Stimulated activated CD8-positive, alpha-beta memory T cell treated with anti-CD3 and anti-CD28 coated beads, Interleukin-2, amount 100 ng/mL, for 48 hours (primary cell): ENCODE measurements around the gene CFAP210.
"Not testable (repeated sequence)": the region's sequence is repeated elsewhere in the genome, so short reads cannot be mapped to it uniquely, and the experiment has no call there.

ENCODE experiments used
- DNase-seq, 2 donors: peaks; one replicate each; pipeline ENCODE4 v3.0.0-alpha.2; 2020; ENCODE audit warnings: low read depth in 2 of 2

CFAP210 gene

DNA sequence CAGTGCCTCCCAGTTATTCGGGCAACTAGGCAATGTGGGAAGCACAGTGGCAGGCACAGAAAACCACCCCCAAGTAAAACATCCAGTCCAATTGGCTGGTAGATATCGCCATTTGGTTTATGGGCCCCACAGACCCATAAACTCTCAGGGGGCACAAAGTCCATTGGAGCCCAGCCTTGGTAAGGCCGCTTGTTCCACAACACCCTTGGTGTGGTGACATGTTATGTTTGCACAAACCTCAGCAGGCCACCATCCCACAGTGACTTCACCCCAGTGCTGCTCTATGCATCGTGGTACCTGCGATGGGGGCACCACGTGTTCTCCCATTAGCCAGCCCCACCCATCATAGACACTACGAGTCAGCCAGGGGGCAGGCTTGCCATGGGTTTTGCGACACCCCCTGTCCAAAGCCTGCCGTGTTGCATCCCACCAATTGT, 18.6 kb upstream of the CFAP210 start:
- no peak for DNase-seq

DNA sequence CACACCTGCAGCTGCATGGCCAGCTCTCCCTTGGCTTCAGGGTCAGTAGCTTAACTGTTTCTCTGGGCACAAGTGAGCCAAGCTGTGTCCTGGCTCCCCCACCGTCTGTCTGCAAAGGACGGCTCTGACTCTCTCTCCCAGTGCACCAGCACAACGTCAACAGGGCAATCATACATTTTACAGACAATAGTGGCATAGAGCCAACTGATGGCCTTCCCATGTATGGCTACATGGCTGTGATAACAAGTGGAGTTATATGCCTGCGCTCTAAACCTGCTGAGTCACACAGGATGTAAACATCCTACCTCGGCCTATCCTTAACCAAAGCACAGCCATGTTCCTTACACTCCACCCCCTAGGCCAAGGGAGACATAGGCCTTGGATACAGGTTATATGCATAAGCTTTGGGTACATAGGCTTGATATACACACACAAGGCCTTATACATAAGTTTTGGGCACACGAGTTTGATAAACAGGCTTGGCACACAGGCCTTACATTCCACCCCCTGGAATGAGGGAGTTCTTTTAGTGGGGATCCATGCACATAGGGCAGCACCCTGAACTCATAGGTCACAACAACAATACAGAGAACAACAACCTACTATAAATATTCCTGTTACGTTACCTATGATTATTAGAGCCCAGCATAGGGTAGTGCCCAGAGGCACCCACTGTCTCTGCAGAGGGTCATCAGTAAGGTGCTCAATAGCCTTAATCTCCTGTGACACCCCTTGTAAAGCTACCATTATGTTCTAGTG, 17.7 kb upstream of the CFAP210 start:
- DNase-seq: no peak

DNA sequence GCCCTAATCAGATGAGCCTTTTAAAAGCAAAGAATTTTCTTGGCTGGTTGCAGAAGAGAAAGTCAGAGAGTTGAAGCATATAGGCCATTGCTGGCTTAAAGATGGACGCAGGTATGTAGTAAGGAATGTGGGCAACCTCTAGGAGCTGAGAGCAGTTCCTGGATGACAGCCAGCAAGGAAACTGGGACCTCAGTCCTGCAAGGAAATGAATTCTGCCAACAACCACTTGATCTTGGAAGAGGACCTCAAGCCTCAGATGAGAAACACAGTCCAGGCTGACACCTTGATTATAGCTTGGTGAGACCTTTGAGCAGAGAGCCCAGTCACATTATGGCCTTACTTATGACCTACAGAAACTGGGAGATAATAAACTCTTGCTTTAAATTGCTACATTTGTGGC, 15.8 kb upstream of the CFAP210 start:
- no peak for DNase-seq

DNA sequence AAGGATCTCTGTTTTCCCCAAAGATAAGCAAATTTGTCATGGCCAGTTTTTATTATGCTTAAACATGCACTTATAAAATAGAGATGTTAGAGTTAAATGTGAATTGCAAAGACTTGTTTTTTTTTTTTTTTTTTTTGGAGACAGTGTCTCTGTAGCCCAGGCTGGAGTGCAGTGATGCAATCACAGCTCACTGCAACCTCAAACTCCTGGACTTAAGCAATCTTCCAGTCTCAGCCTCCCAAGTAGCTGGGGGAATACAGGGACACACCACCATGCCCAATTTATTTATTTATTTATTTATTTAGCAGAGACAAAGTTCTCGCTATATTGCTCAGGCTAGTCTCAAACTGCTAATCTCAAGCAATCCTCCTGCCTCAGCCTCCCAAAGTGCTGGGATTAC, 15.1 kb upstream of the CFAP210 start:
- DNase-seq: no peak

DNA sequence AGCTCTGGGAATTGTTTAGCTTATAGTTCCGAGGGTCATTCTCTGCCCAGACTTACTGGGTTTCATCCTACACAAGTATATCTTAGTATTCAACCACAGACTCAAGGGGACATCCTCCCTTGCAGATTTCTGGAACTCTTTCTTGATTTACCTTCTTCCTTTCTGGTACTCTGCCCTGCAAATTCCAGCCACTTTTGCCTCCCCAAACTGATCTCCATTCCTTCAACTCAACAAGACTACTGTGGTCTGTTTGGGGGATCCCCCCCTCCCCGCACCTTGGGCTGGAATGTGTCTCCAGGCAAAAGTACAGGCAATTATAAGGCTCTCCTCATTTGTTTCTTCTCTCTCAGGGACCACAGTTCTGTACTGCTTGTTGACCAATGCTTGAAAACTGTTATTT, 13.4 kb upstream of the CFAP210 start:
- no peak for DNase-seq

DNA sequence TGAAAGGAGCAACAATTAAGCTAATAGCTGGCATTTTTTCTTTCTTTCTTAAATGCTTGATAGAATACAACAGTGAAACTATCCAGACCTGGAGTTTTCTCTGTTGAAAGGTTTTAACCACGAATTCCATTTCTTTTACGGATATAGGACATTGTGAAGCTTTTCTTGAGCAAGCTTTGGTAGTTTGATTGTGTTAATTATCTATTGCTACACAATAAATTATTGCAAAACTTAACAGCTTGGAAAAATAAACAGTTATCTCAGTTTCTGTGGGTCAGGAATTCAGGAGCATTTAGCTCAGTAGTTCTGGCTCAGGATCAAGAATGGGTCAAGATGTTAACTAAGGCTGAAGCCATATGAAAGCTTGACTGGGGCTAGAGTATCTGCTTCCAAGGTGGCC, 11.7 kb upstream of the CFAP210 start:
- no peak for DNase-seq

DNA sequence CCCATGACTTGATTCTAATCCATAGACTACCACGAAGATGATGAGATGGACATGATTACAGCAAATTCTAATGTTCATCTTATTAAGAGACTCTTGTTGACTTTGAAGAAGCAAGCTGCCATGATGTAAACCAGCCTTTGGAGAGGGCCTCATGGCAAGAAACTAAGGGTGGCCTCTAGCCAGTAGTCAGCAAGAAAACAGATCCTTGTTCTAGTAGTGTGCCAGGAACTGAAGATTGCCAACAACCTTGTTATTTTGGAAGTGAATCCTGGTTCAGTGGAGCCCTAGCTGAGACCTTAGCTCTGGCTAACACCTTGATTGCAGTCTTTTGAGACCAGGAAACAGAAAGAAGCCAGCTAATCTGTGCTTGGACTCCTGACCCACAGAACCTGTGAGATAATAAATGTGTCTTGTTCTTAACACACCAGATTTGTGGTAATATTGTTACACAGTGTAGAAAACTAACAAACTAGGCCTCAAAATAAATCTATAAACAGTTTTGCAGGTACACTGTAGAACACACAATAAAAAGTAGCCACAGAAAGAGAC, 10.0 kb upstream of the CFAP210 start:
- DNase-seq: no peak

DNA sequence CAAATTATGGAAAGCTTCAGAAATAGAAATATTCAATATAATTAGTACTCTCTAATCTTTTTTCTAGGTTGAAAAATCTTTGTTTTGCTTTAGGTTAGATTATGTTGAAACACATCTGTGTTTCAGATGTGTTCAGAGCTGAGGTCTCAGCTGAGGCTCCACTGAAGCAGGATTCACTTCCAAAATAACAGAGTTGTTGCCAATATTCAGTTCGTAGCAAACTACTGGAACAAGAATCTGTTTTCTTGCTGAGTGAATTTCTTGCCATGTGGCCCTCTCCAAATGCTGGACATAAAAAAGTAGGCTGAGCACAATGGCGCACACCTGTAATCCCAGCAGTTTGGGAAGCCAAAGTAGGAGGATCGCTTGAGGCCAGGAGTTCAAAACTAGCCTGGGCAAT, 8.8 kb upstream of the CFAP210 start:
- no peak for DNase-seq

DNA sequence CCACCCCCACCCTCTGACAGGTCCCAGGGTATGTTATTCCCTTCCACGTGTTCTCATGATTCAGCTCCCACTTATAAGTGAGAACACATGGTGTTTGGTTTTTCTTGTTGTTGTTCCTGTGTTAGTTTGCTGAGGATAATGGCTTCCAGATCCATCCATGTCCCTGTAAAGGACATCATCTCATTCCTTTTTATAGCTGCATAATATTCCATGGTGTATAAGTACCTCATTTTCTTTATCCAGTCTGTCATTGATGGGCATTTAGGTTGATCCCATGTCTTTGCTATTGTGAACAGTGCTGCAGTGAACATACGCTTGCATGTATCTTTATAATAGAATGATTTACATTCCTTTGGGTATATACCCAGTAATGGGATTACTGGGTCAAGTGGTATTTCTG, 5.0 kb upstream of the CFAP210 start:
- DNase-seq: not testable (repeated sequence)

DNA sequence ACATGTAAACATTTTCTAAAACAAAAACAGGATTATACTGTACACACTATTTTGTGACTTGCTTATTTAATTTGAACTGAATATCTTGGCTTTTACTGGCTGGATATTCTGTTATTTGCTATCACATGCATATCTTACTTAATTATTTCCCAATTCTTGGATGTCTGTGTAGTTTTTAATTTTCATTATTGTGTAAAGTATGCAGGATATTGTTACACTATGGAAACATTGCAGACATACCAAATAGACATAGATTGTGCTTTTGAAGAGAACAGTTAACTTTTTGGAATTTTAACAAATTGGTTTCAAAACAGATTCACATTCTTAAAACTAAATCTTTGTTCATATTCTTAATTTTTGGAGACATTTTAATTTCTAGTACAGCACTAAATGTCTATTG, 2.2 kb upstream of the CFAP210 start:
- DNase-seq: no peak

DNA sequence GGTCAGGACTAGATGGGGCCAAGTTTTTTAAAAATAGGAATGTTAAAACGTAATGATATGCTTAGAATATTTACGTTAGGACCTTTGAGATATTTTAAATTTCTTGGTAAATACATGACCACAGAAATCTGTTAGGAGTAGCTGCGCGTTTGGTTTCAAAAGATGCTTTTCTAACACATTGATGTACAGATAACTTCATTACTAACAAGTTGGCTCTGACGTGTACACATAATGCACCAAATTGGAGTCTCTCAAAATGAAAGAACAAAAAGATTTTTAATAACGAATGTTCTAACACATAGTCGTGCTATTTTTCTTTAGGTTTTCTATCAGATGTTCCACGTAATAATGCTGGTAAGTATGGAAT, 672 bp upstream of the CFAP210 start:
- no peak for DNase-seq

DNA sequence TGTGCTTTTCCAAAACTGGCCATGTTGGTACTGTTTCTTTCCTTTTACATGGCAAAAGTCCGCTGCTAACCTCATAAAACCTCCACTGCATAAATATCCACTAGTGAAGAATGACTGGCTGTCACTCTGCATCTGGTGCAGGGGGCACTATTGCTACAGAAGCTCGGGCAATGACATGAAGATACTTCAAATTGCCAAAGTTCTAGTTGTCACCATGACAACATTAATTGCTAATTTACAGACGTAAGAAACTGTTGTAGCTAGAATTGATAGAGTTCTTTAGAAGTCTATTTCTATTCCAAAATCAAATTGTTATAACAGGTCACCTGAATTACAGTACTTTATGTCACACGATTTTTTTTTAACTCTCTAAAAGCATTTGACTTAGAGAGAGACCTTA, 845 bp downstream of the CFAP210 start:
- no peak for DNase-seq

DNA sequence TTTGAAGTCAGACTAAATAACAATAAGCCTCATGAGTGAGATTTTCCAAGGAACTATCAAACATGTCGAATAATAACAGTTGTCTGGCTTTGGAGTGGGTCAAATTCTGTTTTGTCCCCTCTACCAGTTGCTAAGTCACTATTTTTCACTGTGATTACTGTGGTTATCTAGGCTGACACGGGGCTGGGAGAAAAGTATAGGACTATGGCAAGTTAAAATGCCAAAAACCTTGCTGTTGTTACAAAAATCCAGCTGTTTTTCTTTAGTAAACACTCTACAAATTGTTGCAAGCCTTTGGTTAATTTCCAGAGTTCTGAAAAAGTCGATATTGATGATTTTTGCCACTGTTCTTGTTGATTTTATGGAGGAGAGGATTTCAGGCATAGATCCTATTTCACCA, 1.5 kb downstream of the CFAP210 start:
- no peak for DNase-seq

DNA sequence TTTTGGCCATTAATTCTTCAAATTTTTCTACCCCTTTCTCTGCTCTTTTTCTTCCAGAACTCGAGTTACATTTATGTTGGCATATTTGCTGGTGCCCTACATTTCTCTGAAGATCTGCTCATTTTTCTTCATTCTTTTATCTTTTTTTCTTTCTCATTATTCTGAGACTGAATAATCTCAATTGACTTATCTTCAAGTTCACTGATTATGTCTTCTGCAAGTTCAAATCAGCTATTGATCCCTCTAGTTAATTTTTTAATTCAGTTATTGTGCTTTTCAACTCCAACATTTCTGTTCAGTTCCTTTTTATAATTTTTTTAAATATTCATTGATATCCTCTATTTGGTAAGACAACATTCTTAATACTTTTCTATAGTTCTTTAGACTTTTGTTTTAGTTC, 3.2 kb downstream of the CFAP210 start:
- DNase-seq: no peak

DNA sequence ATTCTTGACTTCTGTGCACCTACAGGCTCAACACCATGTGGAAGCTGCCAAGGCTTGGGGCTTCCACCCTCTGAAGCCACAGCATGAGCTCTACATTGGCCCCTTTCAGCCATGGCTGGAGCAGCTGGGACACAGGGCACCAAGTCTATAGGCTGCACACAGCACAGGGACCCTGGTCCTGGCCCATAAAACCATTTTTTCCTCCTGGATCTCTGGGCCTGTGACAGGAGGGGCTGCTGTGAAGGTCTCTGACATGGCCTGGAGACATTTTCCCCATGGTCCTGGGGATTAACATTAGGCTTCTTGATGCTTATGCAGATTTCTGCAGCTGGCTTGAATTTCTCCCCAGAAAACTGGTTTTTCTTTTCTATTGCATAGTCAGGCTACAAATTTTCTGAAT, 6.3 kb downstream of the CFAP210 start:
- not testable (repeated sequence) for DNase-seq

DNA sequence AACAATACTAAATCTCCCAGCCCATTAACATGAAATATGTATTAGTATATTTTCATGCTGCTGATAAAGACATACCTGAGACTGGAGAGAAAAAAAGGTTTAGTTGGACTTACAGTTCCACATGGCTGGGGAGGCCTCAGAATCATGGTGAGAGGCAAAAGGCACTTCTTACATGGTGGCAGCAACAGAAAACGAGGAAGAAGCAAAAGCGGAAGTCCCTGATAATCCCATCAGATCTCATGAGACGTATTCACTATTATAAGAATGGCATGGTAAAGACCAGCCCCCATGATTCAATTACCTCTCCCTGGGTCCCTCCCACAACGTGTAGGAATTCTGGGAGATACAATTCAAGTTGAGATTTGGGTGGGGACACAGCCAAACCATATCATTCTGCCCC, 7.4 kb downstream of the CFAP210 start:
- not testable (repeated sequence) for DNase-seq

DNA sequence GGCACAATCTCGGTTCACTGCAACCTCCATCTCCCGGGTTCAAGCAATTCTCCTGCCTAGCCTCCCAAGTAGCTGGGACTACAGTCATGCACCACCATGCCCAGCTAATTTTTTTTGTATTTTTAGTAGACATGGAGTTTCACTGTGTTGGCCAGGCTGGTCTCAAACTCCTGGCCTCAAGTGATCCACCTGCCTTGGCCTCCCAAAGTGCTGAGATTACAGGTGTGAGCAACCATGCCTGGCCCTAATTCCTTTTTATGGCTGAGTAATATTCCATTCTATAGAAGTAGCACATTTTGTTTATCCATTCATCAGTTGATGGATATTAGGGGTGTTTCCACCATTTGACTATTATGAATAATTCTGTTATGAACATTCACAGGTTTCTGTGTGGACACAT, 9.5 kb downstream of the CFAP210 start:
- not testable (repeated sequence) for DNase-seq

DNA sequence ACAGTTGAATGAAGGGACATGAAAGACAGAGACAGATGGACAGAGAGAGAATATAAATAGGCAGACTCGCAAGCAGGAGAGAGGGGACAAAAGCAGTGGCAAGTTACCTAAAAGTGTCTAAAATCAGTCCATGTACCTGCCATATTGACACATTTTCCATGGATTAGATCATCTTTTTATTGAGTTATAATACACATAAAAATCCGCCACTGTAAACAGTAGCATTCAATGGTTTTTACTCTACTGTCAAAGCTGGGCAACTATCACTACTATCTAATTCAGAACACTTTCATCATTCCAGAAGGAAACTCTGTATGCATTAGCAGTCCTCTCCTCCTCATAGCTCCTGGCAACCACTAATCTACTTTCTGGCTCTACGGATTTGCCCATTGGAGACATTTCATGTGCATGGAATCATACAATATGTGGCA, 10.1 kb downstream of the CFAP210 start:
- no peak for DNase-seq

DNA sequence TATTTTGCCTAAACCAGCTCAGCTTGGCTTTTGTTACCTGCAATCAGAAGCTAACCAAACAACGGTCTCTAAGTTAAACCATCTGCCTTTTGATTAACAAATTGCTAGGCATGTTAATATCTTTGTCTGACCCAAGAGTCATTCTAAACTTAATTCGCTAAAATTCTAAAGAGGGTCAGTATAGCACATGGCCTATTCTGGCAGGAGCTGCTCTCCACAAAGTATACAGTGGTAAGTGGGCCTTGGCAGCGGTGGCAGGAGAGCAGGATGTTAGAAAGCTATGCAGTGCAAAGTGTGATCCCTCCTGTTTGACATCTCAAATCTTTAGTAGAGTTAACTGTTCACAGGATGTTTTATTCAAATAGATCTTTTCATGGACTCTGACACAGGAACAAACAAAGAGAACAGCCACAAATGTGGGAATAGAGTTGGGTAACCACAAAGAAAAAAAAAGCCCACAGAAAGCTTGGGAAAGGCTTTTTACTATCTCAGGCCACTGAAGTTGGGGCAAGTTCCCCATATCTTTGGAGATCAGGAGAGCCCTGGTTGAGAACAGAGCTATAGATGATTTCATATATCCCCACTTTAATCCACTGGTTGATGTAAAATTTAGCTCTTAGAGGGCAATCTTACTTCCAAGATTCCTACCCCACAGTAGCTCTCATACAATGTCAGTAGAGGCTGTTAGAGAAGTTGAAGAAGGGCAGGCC, 10.6 kb downstream of the CFAP210 start:
- DNase-seq: no peak

DNA sequence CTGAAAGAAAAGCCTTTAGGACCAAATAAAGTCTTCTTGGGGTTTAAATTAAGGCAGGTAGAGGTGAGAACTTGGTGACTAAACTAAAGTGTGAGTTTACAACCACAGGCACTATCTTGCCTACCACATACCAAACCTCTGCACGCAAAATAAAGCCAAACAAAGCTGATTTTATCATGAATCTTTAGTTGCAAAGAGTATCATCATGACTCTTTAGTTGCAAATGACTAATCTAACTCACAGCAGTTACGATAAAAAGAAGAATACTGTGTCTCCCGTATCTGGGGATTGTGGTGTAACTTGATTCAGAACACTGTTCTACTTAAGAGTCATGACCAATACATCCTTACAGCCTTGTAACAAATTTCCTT, 11.2 kb downstream of the CFAP210 start:
- DNase-seq: no peak

DNA sequence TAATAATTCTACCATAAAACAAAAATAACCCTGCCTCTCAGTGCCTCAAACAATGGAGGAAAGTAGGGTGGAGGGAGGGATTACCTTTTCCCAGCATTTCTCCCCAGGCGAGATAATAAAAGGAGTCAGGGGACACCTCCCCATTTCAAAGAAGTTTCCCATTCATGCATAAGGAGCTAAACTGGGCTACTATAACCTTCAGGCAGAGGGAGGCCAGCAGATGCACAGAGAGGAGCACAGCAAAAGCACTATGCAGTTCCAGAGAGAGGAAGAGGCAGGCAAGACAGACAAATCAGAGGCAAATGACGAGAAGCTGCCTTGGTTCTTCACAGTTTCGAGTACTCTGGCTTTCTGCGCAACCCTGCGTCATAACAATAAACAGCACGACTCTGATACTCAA, 17.4 kb downstream of the CFAP210 start:
- no peak for DNase-seq

DNA sequence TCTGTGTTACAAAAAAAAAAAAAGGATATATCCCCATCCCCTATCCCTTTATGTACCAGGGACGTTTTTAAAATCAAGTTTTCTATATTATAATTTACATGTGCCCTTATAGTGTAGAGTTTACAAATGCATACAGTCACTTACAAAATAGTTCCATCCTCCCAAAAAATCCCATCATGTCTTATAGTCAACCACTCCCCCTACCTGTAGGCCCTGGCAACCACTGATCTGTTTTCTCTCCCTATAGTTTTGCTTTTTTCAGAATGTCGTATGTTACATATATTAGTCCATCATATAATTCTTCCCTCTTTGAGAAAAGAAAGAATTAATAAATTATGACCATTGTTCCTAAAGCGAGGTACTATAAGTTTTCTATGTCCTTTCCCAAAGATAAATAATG, 17.8 kb downstream of the CFAP210 start:
- no peak for DNase-seq

DNA sequence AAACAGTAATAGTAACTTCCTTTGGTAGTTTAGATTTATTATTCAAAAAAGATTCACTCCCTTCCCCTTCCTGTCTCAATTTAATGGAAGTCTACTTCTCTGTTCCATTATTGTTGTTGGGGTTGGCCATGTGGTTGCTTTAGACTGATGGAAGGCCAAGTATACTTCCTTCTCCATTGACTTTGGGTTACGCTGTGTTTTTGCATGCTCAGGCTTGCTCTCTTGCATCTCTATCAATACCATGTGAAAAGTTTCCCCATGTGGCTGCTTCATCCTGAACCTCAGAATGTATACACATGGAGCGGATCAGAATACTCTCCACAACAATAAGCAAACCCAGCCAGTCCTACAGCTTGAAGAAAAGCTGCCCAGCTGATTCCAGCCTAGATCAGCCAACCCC, 20.3 kb downstream of the CFAP210 start:
- no peak for DNase-seq
